Stimulated activated CD4-positive, alpha-beta T cell treated with anti-CD3 and anti-CD28 coated beads, Interleukin-1b, Interleukin-23, amount 100 ng/mL, for 1 hour (primary cell): Measurements from ENCODE around the gene SLC4A11.

ENCODE experiments used
- DNase-seq, 2 donors: peaks; one replicate each; pipeline ENCODE4 v3.0.0-alpha.2; 2020; ENCODE audit warnings: low read depth in 2 of 2

The SLC4A11 gene

GRCh38 chr20:3246682-3247081 is 7.7 kb upstream of the SLC4A11 start:
- DNase-seq: no peak

- no peak for DNase-seq
These were observed 6.7 kb upstream of the SLC4A11 start for GRCh38 chr20:3245711-3246110.

GRCh38 chr20:3245156-3245555 is 6.2 kb upstream of the SLC4A11 start:
- no peak for DNase-seq

GRCh38 chr20:3244613-3245012 is 5.6 kb upstream of the SLC4A11 start:
- no peak for DNase-seq

- no peak for DNase-seq
These were observed 4.8 kb upstream of the SLC4A11 start for GRCh38 chr20:3243718-3244358.

- DNase-seq: no peak
These were observed 3.2 kb upstream of the SLC4A11 start for GRCh38 chr20:3242172-3242692.

- DNase-seq: no peak
These were observed 1.9 kb upstream of the SLC4A11 start for GRCh38 chr20:3240776-3241363.

- no peak for DNase-seq
These were observed 1.1 kb upstream of the SLC4A11 start for GRCh38 chr20:3239867-3240775.

GRCh38 chr20:3238616-3239025 is 369 bp downstream of the SLC4A11 start:
- no peak for DNase-seq

GRCh38 chr20:3237958-3238615 is 903 bp downstream of the SLC4A11 start:
- DNase-seq: no peak

GRCh38 chr20:3237011-3237957 is 1.7 kb downstream of the SLC4A11 start:
- no peak for DNase-seq

- DNase-seq: no peak
These were observed 3.2 kb downstream of the SLC4A11 start for GRCh38 chr20:3235666-3236324.

- DNase-seq: no peak
These were observed 4.9 kb downstream of the SLC4A11 start for GRCh38 chr20:3233991-3234498.

GRCh38 chr20:3233131-3233990 is 5.6 kb downstream of the SLC4A11 start:
- no peak for DNase-seq

- no peak for DNase-seq
These were observed 7.0 kb downstream of the SLC4A11 start for GRCh38 chr20:3231889-3232588.

- DNase-seq: no peak
These were observed 7.9 kb downstream of the SLC4A11 start for GRCh38 chr20:3231116-3231515.

GRCh38 chr20:3229798-3230197 is 9.2 kb downstream of the SLC4A11 start:
- no peak for DNase-seq

- no peak for DNase-seq
These were observed 9.8 kb downstream of the SLC4A11 start for GRCh38 chr20:3229158-3229557.

GRCh38 chr20:3228750-3229032 is 10.3 kb downstream of the SLC4A11 start:
- DNase-seq: no peak
